Psoas muscle (tissue), 8 donors: ENCODE results near the gene PTGR2. TPM values are rescaled to one million over a fixed set of nuclear protein-coding genes. Genes with fewer than 3 reads are reported as not detected.

Experiments
- ATAC-seq, 4 donors: fragments of 200-7000 bp; cut with Tn5 transposase; one replicate each; pipeline ENCODE4 v1.9.1; 2020; ENCODE audit warnings: moderate library complexity in 3 of 4, mild to moderate bottlenecking in 2 of 4
- DNase-seq, 2 donors: peaks; one replicate each; pipeline ENCODE4 v3.0.0-alpha.2; 2020
- H3K27ac ChIP-seq: fragments of 200-600 bp; one replicate; pipeline ENCODE4 v1.8.0; 2022
- H3K27me3 ChIP-seq, 3 donors: fragments of 200-600 bp in 1 of 3; one replicate each; pipeline versions ENCODE4 v1.6.1 to v1.8.0; 2013 to 2022; ENCODE audit warnings: low read length in 2 of 3, mild to moderate bottlenecking in 2 of 3, moderate library complexity in 1 of 3; ENCODE audit not compliant: insufficient read depth in 3 of 3
- H3K36me3 ChIP-seq, 2 donors: fragments of 200-600 bp in 1 of 2; one replicate each; pipeline versions ENCODE4 v1.6.1 to v1.8.0; 2013 to 2022; ENCODE audit warnings: low read depth in 1 of 2, mild to moderate bottlenecking in 1 of 2, moderate library complexity in 1 of 2; ENCODE audit not compliant: insufficient read depth in 1 of 2
- H3K4me1 ChIP-seq: fragments of 200-600 bp; one replicate; pipeline ENCODE4 v1.8.0; 2022
- H3K4me3 ChIP-seq: fragments of 200-600 bp; one replicate; pipeline ENCODE4 v1.8.0; 2022; ENCODE audit warnings: mild to moderate bottlenecking
- H3K9me3 ChIP-seq: fragments of 200-600 bp; one replicate; pipeline ENCODE4 v1.8.0; 2022
- CTCF ChIP-seq: fragments of 200-600 bp; IDR thresholded peaks from one replicate; pipeline ENCODE4 v1.8.0; 2022; ENCODE audit warnings: antibody characterized with exemption
- WGBS, 3 donors: extraction: QIAGEN DNeasy Blood & Tissue Kit; methylation state at CpG; one replicate each; pipeline versions ENCODE4 v1.1.6 to v1.1.7; 2013; 5-methylcytosine and 5-hydroxymethylcytosine counted together
- intact Hi-C, 2 donors: fragments of 100-400 bp; cut with DNase I; formaldehyde crosslinking; loops; one replicate each; pipeline versions ENCODE4 v1.11.0 to v1.14.2; 2022
- polyA plus RNA-seq, 3 donors: library from polyadenylated mRNA; stranded (reverse); fragments of 200-250 nt; gene quantifications; one replicate each; pipeline ENCODE4 v1.2.3, GENCODE V29; 2013
- total RNA-seq, 4 donors: library from RNA; stranded (reverse); fragmentation: NEBNext Ultra II Directional in 2 of 4; extraction: Animal tissue kit (Norgen Biotek cat#: 25700) in 2 of 4; gene quantifications; one replicate each; pipeline versions ENCODE4 v1.2.1 to v1.2.4, GENCODE V29; 2021 to 2023
- donor health status: healthy with polysubstance abuse.
- donor health status: DM: no; HTN: no; CAD: no; lungs with moderate emphysema.
- donor health status: Bipolar disorder and iron deficiency.
- donor health status: healthy.
- donor health status: DM: yes; HTN: yes; CAD: no.
- donor health status: DM: no; HTN: no; CAD: no.
- donor health status: DM: no; HTN: no; CAD: no.
- donor health status: DM: yes; HTN: yes; CAD: no.

Gene PTGR2
- total and polyA plus RNA-seq, 7 donors: 7.9 to 23.8 (median 12.3) TPM

- intact Hi-C loops: no loop called here
Measured at GRCh38 chr14:73809391-73809790, 42.2 kb upstream of the PTGR2 start.

GRCh38 chr14:73810478-73811163, 41.0 kb upstream of the PTGR2 start:
- ATAC-seq (no peak), DNase-seq (no peak)
- H3K4me1 ChIP-seq: peaks cover 11% of the 10 kb centered on the region
- no peaks in the 10 kb centered on the region for H3K36me3 ChIP-seq
- no peaks in the 10 kb centered on the region for H3K27me3 ChIP-seq
- intact Hi-C loops: no loop called here
- no peak overlapping the region for H3K27ac ChIP-seq
- H3K4me3 ChIP-seq: no peak overlapping the region
- WGBS, 3 donors: 79 to 85% (median 84%) methylated on average over 13 of the region's 13 CpGs
- no peak for TF ChIP-seq CTCF
- H3K9me3 ChIP-seq: no peaks in the 10 kb centered on the region

More at GRCh38 chr14:73809391-73809790, 42.2 kb upstream of the PTGR2 start:
- WGBS, 3 donors: 23 to 27% (median 25%) methylated on average over 6 of the region's 6 CpGs
- peak overlapping the region; percentile 61 for H3K27ac ChIP-seq
- ATAC-seq (peak; percentile 86 to 96 (median 95)), DNase-seq (peak; percentile 41 to 77)
- H3K4me3 ChIP-seq: no peak overlapping the region
- no peak for TF ChIP-seq CTCF
- H3K4me1 ChIP-seq: peaks cover 11% of the 10 kb centered on the region
- no peaks in the 10 kb centered on the region for H3K27me3 ChIP-seq
- no peaks in the 10 kb centered on the region for H3K9me3 ChIP-seq
- H3K36me3 ChIP-seq: no peaks in the 10 kb centered on the region

DNA sequence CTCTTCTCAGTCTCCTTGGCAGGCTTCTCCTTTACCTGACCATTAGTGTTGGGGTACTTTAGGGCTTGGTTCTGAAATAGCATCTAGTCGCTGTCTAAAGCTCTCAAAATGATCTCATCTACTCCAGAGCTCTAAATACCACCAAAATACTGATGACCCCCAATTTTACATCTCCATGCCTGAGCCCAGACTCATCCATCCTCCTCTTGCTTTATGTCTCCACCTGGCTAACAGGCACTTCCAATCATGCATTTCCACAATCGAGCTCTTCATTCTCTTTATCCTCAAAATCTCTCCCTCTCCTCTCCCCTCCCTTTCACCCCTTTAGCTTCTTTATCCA, 40.5 kb upstream of the PTGR2 start:
- no peak for TF ChIP-seq CTCF
- no peaks in the 10 kb centered on the region for H3K27me3 ChIP-seq
- intact Hi-C loops: no loop called here
- DNase-seq (no peak), ATAC-seq (no peak)
- no peak overlapping the region for H3K4me3 ChIP-seq
- H3K36me3 ChIP-seq: no peaks in the 10 kb centered on the region
- WGBS, 3 donors: 88 to 93% (median 90%) methylated on average over 2 of the region's 2 CpGs
- no peak overlapping the region for H3K27ac ChIP-seq
- H3K4me1 ChIP-seq: peaks cover 11% of the 10 kb centered on the region
- H3K9me3 ChIP-seq: no peaks in the 10 kb centered on the region

DNA sequence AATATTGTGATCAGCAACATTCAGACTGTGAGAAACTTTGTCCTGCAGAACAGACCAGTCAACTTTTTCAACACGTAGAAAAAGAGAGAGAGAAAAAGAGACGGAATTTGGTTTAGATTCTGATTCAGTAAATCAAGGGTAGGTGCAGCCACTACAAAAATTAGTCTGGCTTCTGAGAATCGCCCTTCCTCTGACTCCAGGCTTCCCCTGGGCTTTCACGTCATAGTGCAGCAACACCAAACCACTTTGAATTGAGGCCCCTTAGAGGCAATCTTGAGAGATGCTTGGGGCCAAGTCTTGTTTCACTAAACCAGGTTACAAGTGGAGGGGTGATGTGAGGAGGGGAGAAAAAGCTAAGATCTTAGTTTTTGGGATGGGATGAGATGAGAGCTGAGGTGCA, 37.5 kb upstream of the PTGR2 start:
- H3K9me3 ChIP-seq: no peaks in the 10 kb centered on the region
- no peaks in the 10 kb centered on the region for H3K27me3 ChIP-seq
- intact Hi-C loops: no loop called here
- H3K4me1 ChIP-seq: peaks cover 8% of the 10 kb centered on the region
- H3K4me3 ChIP-seq: no peak overlapping the region
- ATAC-seq (no peak), DNase-seq (no peak)
- no peak overlapping the region for H3K27ac ChIP-seq
- WGBS, 3 donors: 76 to 81% (median 78%) methylated on average over 4 of the region's 4 CpGs
- TF ChIP-seq CTCF: no peak
- no peaks in the 10 kb centered on the region for H3K36me3 ChIP-seq

DNA sequence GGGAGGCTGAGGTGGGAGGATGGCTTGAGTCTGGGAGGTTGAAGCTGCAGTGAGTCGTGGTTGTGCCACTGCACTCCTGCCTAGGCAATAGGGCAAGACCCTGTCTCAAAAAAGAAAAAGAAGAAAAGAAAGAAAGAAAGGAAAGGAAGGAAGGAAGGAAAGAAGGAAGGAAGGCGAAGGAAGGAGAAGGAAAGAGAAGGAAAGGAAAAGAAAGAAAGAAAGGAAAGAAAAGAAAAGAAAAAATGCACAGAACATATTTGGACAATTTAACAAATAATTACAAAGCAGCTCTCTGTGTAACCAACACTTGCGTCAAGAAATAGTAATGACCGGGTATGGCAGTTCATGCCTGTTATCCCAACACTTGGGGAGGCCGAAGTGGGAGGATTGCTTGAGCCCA, 35.8 kb upstream of the PTGR2 start:
- no peaks in the 10 kb centered on the region for H3K9me3 ChIP-seq
- DNase-seq (no peak), ATAC-seq (no peak)
- H3K27ac ChIP-seq: no peak overlapping the region
- 83 to 89% (median 88%) methylated on average over 4 to 5 of the region's 5 CpGs for WGBS, 3 donors
- H3K27me3 ChIP-seq: no peaks in the 10 kb centered on the region
- intact Hi-C loops: no loop called here
- H3K4me1 ChIP-seq: no peaks in the 10 kb centered on the region
- TF ChIP-seq CTCF: no peak
- H3K4me3 ChIP-seq: no peak overlapping the region
- no peaks in the 10 kb centered on the region for H3K36me3 ChIP-seq
